Measurements from ENCODE around the gene CARD10. TPM values are rescaled to one million over a fixed set of nuclear protein-coding genes. Genes with fewer than 3 reads are reported as not detected.

Gene CARD10
- total RNA-seq, 2 experiments from 2014 or later, result 0.12 TPM; not detected in 1

DNA sequence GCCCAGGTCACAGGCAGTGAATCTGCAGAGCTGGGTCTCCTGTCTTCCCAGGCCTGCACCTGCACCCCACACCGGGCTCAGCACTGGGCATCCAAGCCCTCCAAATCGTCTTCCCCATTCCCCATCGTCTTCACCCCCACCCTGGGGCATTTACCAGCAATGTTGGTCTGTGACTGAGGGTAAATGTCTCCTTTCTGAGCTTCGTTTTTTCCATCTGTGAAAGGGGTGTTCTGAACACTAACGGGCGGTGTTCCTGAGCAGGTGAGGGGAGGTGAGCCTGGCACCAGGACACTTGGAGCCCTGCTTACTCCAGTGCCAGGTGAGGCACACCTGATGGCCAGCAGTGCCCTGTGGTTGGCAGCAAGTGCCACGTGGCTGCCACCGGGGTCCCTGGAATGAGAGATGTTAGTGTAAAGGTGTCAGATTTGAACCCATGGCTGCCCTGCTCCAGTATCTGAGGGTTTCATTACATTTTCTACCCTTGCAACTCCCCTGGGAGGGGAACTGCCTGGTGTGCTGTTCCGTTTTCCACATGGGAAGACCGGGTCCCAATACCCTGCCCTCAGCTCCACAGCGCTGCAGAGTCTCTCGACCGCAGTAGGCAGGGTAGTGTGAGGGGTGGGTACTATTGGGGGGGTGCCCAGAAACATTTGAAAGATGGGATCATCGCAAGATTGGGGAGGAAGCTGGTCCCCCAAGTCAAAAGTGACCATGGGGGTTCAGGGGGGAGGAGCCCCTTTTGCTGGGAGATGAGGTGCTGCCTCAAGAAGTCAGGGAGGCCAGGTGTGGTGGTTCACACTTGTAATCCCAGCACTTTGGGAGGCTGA, 43.0 kb upstream of the CARD10 start:
- Mint-ChIP-seq H3K4me1 (ENCODE audit: low read depth) (peaks cover 37% of the 10 kb centered on the region), H3K27me3 (peaks cover 43% of the 10 kb centered on the region), H3K4me3 (no peak overlapping the region), H3K36me3 (no peaks in the 10 kb centered on the region), H3K9me3 (no peaks in the 10 kb centered on the region), H3K27ac (no peak overlapping the region)
- intact Hi-C loops (cut with micrococcal nuclease), result no loop called here
- DNase-seq, result no peak
- CTCF ChIA-PET, result interaction anchor here (0.6 to 15.3 kb wide), 19 partner anchors 8 to 320 kb away, joined by 3 to 612 read pairs (median 4); partner anchors contain the start of genes GGA1 and MFNG
- POLR2A ChIA-PET, result interaction anchor here (0.6 to 0.7 kb wide), 2 partner anchors 21 to 98 kb away, joined by 3 read pairs; no protein-coding TSS in a partner anchor

DNA sequence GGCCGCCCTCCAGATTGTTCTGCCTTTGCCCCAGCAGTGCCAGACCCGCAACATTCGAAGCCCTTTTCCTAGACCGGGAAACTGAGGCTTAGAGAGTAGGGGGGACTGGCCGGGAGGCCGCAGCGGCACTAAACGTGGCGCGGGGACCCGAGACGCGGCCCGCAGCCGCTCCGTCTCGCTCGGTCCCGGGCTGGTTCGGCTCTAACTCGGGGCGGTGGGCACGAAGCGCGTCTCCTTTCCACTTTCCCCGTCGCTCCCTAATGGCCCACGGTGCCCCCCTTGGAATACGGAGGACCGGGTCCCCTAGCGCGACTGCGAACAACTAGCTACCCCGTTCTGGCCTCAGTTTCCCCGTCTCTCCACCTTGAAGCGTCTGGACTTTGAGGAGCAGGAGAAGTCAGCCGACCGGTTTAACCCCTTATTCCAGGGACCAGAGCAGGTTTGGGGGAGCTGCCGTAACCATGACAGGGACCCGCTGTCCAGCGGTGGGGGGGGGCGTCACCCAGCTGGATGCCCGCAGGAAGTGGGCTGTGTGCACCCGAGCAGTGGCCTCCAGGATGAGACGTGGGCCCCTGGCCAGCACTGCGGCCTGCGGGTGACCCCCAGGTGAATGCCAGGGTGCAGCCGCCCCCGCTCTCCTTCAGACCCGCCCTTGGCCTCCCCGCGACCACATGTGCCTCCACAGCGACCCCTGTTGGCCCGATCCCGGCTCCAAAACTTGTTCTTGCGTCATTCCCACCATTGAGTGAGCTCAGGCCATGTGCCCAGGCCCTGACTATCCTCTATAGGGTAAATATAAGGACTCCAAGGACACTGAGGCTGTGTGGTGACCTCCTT, 42.2 kb upstream of the CARD10 start:
- Mint-ChIP-seq H3K27ac (no peak overlapping the region), H3K9me3 (no peaks in the 10 kb centered on the region), H3K4me3 (peak overlapping the region; percentile 54), H3K4me1 (ENCODE audit: low read depth) (peaks cover 29% of the 10 kb centered on the region), H3K27me3 (peaks cover 48% of the 10 kb centered on the region), H3K36me3 (no peaks in the 10 kb centered on the region)
- peak; percentile 91 for DNase-seq
- ChIA-PET POLR2A (interaction anchor here (0.6 to 0.7 kb wide), 2 partner anchors 20 to 98 kb away, joined by 3 read pairs; no protein-coding TSS in a partner anchor), CTCF (interaction anchor here (0.6 to 15.3 kb wide), 22 partner anchors 9 to 319 kb away, joined by 3 to 612 read pairs (median 4); partner anchors contain the start of genes GGA1 and MFNG)
- intact Hi-C loops (cut with micrococcal nuclease), result no loop called here

DNA sequence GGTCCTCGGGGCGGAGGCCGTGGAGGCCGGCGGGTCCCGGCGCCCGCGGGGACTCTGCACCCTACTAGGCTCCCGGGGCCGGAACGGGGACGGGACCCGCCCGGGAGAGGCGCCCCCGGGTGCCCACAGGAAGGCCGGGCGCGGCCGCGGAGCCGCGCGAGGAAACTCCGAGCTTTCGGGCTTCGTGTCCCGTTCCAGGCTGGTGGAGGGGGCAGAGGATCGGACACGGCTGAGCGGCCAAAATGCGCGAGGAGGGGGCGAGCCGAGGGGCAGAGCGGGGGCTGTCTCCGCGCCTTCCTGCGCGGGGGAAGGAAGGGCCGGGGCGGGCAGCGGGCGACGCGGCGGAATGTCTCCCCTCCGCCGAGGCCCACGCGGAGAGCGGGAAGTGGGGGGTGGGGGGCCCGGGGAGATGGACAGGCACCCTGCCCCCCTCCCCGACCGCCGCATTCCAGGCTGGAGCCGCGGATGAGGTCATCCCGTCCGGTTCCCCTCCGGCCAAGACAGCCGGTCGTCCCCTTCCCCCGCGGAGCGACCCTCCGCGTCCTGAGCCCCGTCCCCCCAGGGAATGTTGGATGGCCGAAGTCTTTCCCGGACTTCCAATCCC, 41.5 kb upstream of the CARD10 start:
- intact Hi-C loops (cut with micrococcal nuclease), result no loop called here
- H3K27ac Mint-ChIP-seq, result no peak overlapping the region

DNA sequence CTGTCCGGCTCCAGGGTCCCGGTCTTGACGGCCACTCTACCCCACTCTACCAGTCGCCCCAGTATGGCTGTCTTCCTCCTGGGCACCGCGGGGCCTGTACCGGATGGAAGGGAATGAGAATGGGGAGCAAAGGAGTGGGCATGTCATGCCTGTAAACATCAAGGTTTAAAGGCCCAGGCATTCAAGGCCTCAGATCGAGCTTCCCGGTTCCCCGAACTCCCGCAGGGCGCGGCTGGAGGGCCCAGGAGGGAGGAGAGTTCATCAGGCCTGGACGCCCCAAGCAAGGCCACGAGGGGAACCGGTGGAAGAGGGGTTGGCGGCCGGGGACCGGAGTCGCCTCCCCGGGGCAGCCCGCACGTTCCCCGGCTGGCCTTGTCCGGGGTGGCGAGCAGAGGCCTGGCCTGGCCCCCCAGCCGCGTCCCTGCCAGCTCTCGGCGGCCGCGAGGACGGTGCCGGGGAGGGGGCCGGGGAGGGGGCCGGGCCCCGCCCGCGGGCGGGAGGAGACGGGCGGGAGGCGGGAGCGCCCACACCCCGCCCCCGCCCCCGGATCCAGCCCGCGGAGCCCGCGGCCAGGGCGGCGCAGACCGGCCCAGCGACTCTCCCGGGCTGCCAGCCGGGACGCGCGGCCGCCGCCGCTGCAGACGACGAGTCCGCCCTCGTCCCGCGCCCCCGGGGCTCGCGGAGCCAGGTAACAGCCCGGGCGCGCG, 40.8 kb upstream of the CARD10 start, which contains the start of gene CDC42EP1:
Gene CDC42EP1, plus strand, starts transcription at position 580 of the 707 bp plus-strand sequence. CDS start 5,870 bp downstream, outside the sequence.
- no peak within 1 kb of the TSS for H3K27ac Mint-ChIP-seq
- H3K36me3 Mint-ChIP-seq, result no peaks in the 10 kb centered on the region
- peaks cover 52% of the 10 kb centered on the region for H3K27me3 Mint-ChIP-seq
- peaks cover 22% of the 10 kb centered on the region for H3K4me1 Mint-ChIP-seq (ENCODE audit: low read depth)
- CTCF ChIA-PET, result interaction anchor here (1.5 to 15.3 kb wide), 2 partner anchors 15 to 102 kb away, joined by 3 to 612 read pairs; no protein-coding TSS in a partner anchor
- intact Hi-C loops (cut with micrococcal nuclease), result no loop called here
- H3K4me3 Mint-ChIP-seq, result peak within 1 kb of the TSS; percentile 54
- POLR2A ChIA-PET, result no interaction called here
- no peaks in the 10 kb centered on the region for H3K9me3 Mint-ChIP-seq
- no peak for DNase-seq

More for the DNA sequence above, 41.5 kb upstream of the CARD10 start:
- ChIA-PET CTCF (interaction anchor here (0.7 to 15.3 kb wide), 8 partner anchors 16 to 318 kb away, joined by 3 to 612 read pairs (median 4); no protein-coding TSS in a partner anchor), POLR2A (no interaction called here)
- H3K27me3 Mint-ChIP-seq, result peaks cover 49% of the 10 kb centered on the region
- peak overlapping the region; percentile 54 for H3K4me3 Mint-ChIP-seq
- no peaks in the 10 kb centered on the region for H3K36me3 Mint-ChIP-seq
- no peak for DNase-seq
- peaks cover 22% of the 10 kb centered on the region for H3K4me1 Mint-ChIP-seq (ENCODE audit: low read depth)
- H3K9me3 Mint-ChIP-seq, result no peaks in the 10 kb centered on the region

DNA sequence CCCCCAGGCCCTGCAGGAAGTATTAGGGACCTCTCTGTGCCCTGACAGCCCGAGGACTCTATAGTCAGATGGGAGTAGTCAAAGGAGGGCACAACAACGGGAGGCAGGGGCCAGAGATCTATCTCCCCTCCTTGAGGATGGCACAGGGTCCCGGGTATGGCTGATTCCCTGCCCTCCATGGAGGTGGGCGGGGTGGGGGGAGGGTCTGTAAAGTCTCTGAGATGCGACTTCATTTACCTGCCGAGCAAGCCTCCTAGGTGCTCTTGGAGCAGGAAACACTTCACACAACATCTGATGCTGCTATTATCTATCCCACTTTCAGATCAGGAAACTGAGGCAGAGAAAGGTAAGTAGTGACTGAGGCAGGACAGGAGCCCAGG, 40.3 kb upstream of the CARD10 start:
- CTCF ChIA-PET, result interaction anchor here (3.8 to 15.3 kb wide), 2 partner anchors 8 to 14 kb away, joined by 33 to 612 read pairs; no protein-coding TSS in a partner anchor
- intact Hi-C loops (cut with micrococcal nuclease), result no loop called here

DNA sequence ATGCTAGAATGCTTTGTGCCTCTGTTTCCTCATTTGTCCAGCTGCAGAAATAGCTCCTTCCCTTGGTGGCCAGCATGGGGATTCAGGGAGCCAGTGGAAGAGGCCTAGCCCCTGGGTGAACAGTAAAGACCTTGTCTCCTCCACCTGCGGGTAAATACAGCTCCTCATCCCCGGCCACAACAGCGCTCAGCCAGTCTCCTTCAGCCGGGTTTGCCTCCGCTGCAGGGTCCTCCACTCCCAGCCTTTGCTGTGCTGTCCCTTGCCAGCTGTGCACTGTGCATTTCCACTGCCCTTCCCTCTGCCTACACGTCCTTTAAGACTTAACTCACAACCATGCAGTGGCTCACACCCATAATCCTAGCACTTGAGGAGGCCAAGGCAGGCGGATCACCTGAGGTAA, 39.6 kb upstream of the CARD10 start:
- no peaks in the 10 kb centered on the region for H3K9me3 Mint-ChIP-seq
- H3K27ac Mint-ChIP-seq, result no peak overlapping the region
- POLR2A ChIA-PET, result no interaction called here
- no peaks in the 10 kb centered on the region for H3K36me3 Mint-ChIP-seq
- DNase-seq, result no peak
- no peak overlapping the region for H3K4me3 Mint-ChIP-seq
- H3K4me1 Mint-ChIP-seq (ENCODE audit: low read depth), result peaks cover 22% of the 10 kb centered on the region
- H3K27me3 Mint-ChIP-seq, result peaks cover 49% of the 10 kb centered on the region
- intact Hi-C loops (cut with micrococcal nuclease), result no loop called here
- CTCF ChIA-PET, result interaction anchor here (1.2 to 15.3 kb wide), 3 partner anchors 8 to 242 kb away, joined by 3 to 612 read pairs (median 33); no protein-coding TSS in a partner anchor

More for the DNA sequence above, 40.3 kb upstream of the CARD10 start:
- H3K4me3 Mint-ChIP-seq, result no peak overlapping the region
- no peaks in the 10 kb centered on the region for H3K9me3 Mint-ChIP-seq
- peaks cover 22% of the 10 kb centered on the region for H3K4me1 Mint-ChIP-seq (ENCODE audit: low read depth)
- POLR2A ChIA-PET, result no interaction called here
- H3K36me3 Mint-ChIP-seq, result no peaks in the 10 kb centered on the region
- H3K27me3 Mint-ChIP-seq, result peaks cover 50% of the 10 kb centered on the region
- DNase-seq, result no peak
- H3K27ac Mint-ChIP-seq, result no peak overlapping the region

DNA sequence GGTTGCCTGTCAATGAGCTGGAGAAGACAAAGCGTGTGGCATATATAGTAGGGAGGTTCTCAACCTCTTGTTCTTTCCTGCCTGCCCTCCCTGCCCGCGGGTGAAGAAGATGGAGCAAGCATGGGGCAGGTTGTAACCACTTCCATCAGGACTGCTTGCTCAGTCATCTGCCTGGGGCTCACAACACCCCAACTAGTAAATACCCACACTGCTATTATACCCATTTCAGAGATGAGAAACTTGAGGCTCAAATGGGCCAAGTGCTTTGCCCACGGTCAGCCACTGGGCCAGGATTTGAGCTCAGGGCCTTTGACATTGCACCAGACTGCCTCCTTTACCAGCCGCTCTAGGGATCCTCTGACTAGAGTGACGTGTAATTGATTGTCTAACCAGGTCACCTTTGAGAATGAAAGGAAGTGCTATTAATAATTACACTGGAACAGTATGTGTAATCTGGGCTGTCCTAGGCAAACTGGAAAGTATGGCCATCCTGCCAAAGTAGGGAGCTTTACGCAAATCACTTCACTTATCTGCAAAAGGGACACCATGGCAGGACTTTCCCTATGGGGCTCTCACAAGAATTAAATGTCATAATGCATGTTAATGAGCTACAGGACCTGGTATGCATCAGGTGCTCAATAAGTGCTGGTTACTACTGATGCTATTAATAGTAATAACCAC, 38.2 kb upstream of the CARD10 start:
- intact Hi-C loops (cut with micrococcal nuclease), result no loop called here
- ChIA-PET POLR2A (interaction anchor here (1.2 kb wide), 1 partner anchor 9 kb away, joined by 4 read pairs; no protein-coding TSS in a partner anchor), CTCF (interaction anchor here (1.2 to 15.3 kb wide), 4 partner anchors 10 to 241 kb away, joined by 3 to 612 read pairs (median 18); no protein-coding TSS in a partner anchor)
- Mint-ChIP-seq H3K36me3 (no peaks in the 10 kb centered on the region), H3K27me3 (peaks cover 42% of the 10 kb centered on the region), H3K4me3 (no peak overlapping the region), H3K27ac (peak overlapping the region; percentile 18), H3K4me1 (ENCODE audit: low read depth) (peaks cover 17% of the 10 kb centered on the region), H3K9me3 (no peaks in the 10 kb centered on the region)
- no peak for DNase-seq

DNA sequence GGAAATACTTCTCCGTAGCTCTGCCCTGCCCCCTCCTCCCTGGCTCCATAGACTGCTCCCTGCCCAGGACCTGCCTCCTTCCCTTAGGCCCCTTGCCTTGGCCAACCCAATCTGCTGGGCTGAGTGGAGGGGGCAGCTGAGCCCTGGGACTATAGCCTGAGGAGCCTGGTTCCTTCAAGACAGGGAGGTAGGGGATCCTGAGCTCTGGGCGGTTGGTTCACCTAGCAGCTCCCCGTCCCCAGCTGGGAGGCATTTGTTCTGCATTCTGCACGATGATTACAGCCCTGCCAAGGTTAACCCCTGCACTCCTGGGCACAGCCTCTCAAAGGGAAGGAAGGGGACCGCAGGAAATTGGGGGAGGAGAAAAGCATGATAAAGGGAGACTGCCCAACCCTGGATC, 37.5 kb upstream of the CARD10 start:
- H3K4me1 Mint-ChIP-seq (ENCODE audit: low read depth), result peaks cover 10% of the 10 kb centered on the region
- CTCF ChIA-PET, result interaction anchor here (1.5 to 15.3 kb wide), 3 partner anchors 10 to 35 kb away, joined by 3 to 612 read pairs (median 33); no protein-coding TSS in a partner anchor
- POLR2A ChIA-PET, result no interaction called here
- H3K4me3 Mint-ChIP-seq, result no peak overlapping the region
- H3K9me3 Mint-ChIP-seq, result no peaks in the 10 kb centered on the region
- intact Hi-C loops (cut with micrococcal nuclease), result no loop called here
- H3K27me3 Mint-ChIP-seq, result peaks cover 35% of the 10 kb centered on the region
- H3K27ac Mint-ChIP-seq, result no peak overlapping the region
- no peak for DNase-seq
- H3K36me3 Mint-ChIP-seq, result no peaks in the 10 kb centered on the region

DNA sequence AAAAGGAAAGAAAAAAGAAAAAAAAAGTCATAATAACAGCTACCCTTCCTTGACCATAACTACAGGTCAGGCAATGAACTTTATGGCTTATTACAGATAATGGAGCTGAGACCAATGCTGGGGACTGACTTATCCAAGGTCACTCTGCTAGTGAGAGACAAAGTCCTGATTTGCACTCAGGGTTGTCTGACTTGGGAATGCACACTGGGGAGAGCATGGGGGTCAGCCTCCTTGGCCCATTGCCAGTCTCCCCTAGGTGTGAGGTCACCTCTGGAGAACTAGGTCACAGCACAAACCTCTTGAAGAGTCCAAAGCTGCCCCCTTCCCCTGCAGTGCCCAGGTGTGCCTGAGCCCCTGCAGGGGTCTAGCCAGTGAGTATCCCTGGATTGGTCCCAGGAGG, 35.8 kb upstream of the CARD10 start:
- POLR2A ChIA-PET, result no interaction called here
- peaks cover 4% of the 10 kb centered on the region for H3K4me1 Mint-ChIP-seq (ENCODE audit: low read depth)
- no peaks in the 10 kb centered on the region for H3K36me3 Mint-ChIP-seq
- H3K27ac Mint-ChIP-seq, result no peak overlapping the region
- H3K4me3 Mint-ChIP-seq, result no peak overlapping the region
- no peak for DNase-seq
- intact Hi-C loops (cut with micrococcal nuclease), result no loop called here
- H3K9me3 Mint-ChIP-seq, result no peaks in the 10 kb centered on the region
- CTCF ChIA-PET, result no interaction called here
- H3K27me3 Mint-ChIP-seq, result peaks cover 35% of the 10 kb centered on the region

DNA sequence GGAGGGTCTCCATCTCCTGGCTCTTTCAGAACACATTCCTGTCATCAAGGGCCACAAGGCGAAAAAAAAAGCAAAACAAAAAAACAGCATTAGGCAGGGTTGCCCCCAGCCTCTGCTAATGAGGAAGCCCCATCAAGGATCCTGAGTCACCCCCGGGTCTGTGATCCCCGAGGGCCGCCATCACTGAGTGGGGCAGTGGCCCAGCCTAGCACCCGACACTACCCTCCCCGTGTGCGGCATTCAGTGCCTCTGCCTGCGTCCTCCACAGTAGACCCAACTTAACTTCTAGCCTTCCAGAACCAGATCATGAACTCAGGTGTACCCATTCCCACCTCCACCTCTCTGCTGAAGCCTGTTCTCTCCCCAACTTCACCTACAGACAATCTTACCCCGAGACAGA, 34.5 kb upstream of the CARD10 start:
- Mint-ChIP-seq H3K9me3 (no peaks in the 10 kb centered on the region), H3K4me1 (ENCODE audit: low read depth) (no peaks in the 10 kb centered on the region), H3K4me3 (no peak overlapping the region), H3K36me3 (no peaks in the 10 kb centered on the region), H3K27ac (no peak overlapping the region), H3K27me3 (peaks cover 30% of the 10 kb centered on the region)
- CTCF ChIA-PET, result no interaction called here
- POLR2A ChIA-PET, result interaction anchor here (0.6 kb wide), 1 partner anchor 13 kb away, joined by 3 read pairs; no protein-coding TSS in a partner anchor
- no peak for DNase-seq
- intact Hi-C loops (cut with micrococcal nuclease), result no loop called here
